HEK293 (cell line): ENCODE data around the gene ATF5.

Source experiments
- CTCF ChIA-PET: fragments of 350-600 bp; formaldehyde crosslinking; extraction: SDS; loops from one replicate; lab custom pipeline; 2021; ENCODE audit warnings: antibody characterized with exemption; lab: Yijun Ruan, JAX
- POLR2A ChIA-PET: fragments of 300-600 bp; formaldehyde crosslinking; extraction: SDS; loops from one replicate; lab custom pipeline; 2020; ENCODE audit warnings: antibody characterized with exemption, inconsistent platforms; lab: Yijun Ruan, JAX
- H3K27ac ChIP-seq: fragments of 200-500 bp; sonication (Bioruptor generic); 2 replicates; pipeline ENCODE4 v1.5.1; 2014; ENCODE audit warnings: low read depth, low read length, control low read depth, inconsistent platforms; ENCODE audit errors: extremely low read depth
- H3K36me3 ChIP-seq, 2 experiments: fragments of 200-500 bp in 1 of 2; sonication (Bioruptor generic) in 1 of 2; 1 replicate in 1 of 2; 2 replicates in 1 of 2; pipeline ENCODE4 v1.5.1; 2014 to 2017; ENCODE audit warnings: inconsistent platforms in 2 of 2, low read length in 2 of 2; ENCODE audit not compliant: control insufficient read depth in 2 of 2, insufficient read depth in 1 of 2
- H3K4me1 ChIP-seq: fragments of 200-500 bp; sonication (Bioruptor generic); 2 replicates; pipeline ENCODE4 v1.5.1; 2014; ENCODE audit warnings: mild to moderate bottlenecking, low read length, inconsistent platforms; ENCODE audit not compliant: control insufficient read depth, insufficient read depth
- H3K4me3 ChIP-seq: 2 replicates; pipeline ENCODE4 v1.5.1; 2011; ENCODE audit warnings: low read depth, mild to moderate bottlenecking, control low read depth, low read length, moderate library complexity
- H3K9me3 ChIP-seq: fragments of 200-500 bp; sonication (Bioruptor generic); 2 replicates; pipeline ENCODE4 v1.5.1; 2014; ENCODE audit warnings: low read depth, low read length, inconsistent platforms; ENCODE audit not compliant: control insufficient read depth, insufficient read depth
- HIC1 ChIP-seq: fragments of 450-650 bp; formaldehyde crosslinking; IDR thresholded peaks from 2 replicates; pipeline ENCODE4 v1.5.1; 2016; ENCODE audit warnings: missing biosample characterization, missing genetic modification characterization
- MEIS1 ChIP-seq: sonication (generic); formaldehyde crosslinking; IDR thresholded peaks from 2 replicates; pipeline ENCODE4 v1.8.1; 2022; ENCODE audit warnings: missing genetic modification reagents, mild to moderate bottlenecking, borderline replicate concordance
- RBAK ChIP-seq: fragments of 450-650 bp; formaldehyde crosslinking; IDR thresholded peaks from 2 replicates; pipeline ENCODE4 v1.5.1; 2016; ENCODE audit warnings: missing biosample characterization, missing genetic modification characterization
- ZIC2 ChIP-seq: fragments of 450-650 bp; formaldehyde crosslinking; IDR thresholded peaks from 2 replicates; pipeline ENCODE4 v1.5.1; 2016; ENCODE audit warnings: missing biosample characterization, missing genetic modification characterization
- ZNF132 ChIP-seq: fragments of 450-650 bp; formaldehyde crosslinking; IDR thresholded peaks from 2 replicates; pipeline ENCODE4 v1.5.1; 2017; ENCODE audit warnings: missing biosample characterization, missing genetic modification characterization, borderline replicate concordance
- ZNF19 ChIP-seq: fragments of 450-650 bp; formaldehyde crosslinking; IDR thresholded peaks from 2 replicates; pipeline ENCODE4; 2016; ENCODE audit warnings: missing biosample characterization, missing genetic modification characterization, low read depth
- ZNF23 ChIP-seq: fragments of 450-650 bp; formaldehyde crosslinking; IDR thresholded peaks from 2 replicates; pipeline ENCODE4 v1.5.1; 2016; ENCODE audit warnings: missing biosample characterization, missing genetic modification characterization, borderline replicate concordance
- ZNF274 ChIP-seq, 2 experiments: fragments of 200-500 bp in 1 of 2; fragments of 450-650 bp in 1 of 2; sonication (Bioruptor generic) in 1 of 2; formaldehyde crosslinking in 1 of 2; IDR thresholded peaks; 2 replicates each; pipeline versions ENCODE4 v1.5.1 to v1.6.1; 2014 to 2016; ENCODE audit warnings: borderline replicate concordance in 1 of 2, inconsistent platforms in 1 of 2, low read length in 1 of 2, missing biosample characterization in 1 of 2, missing genetic modification characterization in 1 of 2
- ZNF302 ChIP-seq: fragments of 450-650 bp; formaldehyde crosslinking; IDR thresholded peaks from 2 replicates; pipeline ENCODE4 v1.5.1; 2016; ENCODE audit warnings: missing biosample characterization, missing genetic modification characterization, low read depth
- ZNF335 ChIP-seq: fragments of 450-650 bp; formaldehyde crosslinking; conservative IDR thresholded peaks from 2 replicates; pipeline ENCODE4 v1.5.1; 2016; ENCODE audit warnings: missing biosample characterization, missing genetic modification characterization
- ZNF433 ChIP-seq: fragments of 450-650 bp; formaldehyde crosslinking; IDR thresholded peaks from 2 replicates; pipeline ENCODE4 v1.5.1; 2016; ENCODE audit warnings: missing biosample characterization, missing genetic modification characterization, low read depth
- ZNF514 ChIP-seq: fragments of 450-650 bp; formaldehyde crosslinking; IDR thresholded peaks from 2 replicates; pipeline ENCODE4 v1.5.1; 2016; ENCODE audit warnings: missing biosample characterization, missing genetic modification characterization
- ZNF555 ChIP-seq: fragments of 450-650 bp; formaldehyde crosslinking; conservative IDR thresholded peaks from 2 replicates; pipeline ENCODE4 v1.5.1; 2017; ENCODE audit warnings: missing biosample characterization, mild to moderate bottlenecking, missing genetic modification characterization, inconsistent platforms
- ZNF561 ChIP-seq: fragments of 450-650 bp; IDR thresholded peaks from 2 replicates; pipeline ENCODE4 v1.5.1; 2018; ENCODE audit warnings: missing biosample characterization, missing genetic modification characterization, borderline replicate concordance
- ZNF621 ChIP-seq: fragments of 450-650 bp; formaldehyde crosslinking; IDR thresholded peaks from 2 replicates; pipeline ENCODE4 v1.5.1; 2017; ENCODE audit warnings: missing biosample characterization, missing genetic modification characterization
- ZSCAN5A ChIP-seq: fragments of 450-650 bp; formaldehyde crosslinking; IDR thresholded peaks from 2 replicates; pipeline ENCODE4 v1.5.1; 2016; ENCODE audit warnings: missing biosample characterization, missing genetic modification characterization
- TF ChIP-seq, protein P1 (sequence below): fragments of 450-650 bp; formaldehyde crosslinking; IDR thresholded peaks from 2 replicates; pipeline ENCODE4 v1.5.1; 2017; ENCODE audit warnings: missing biosample characterization, missing genetic modification characterization
- TF ChIP-seq, protein P2 (sequence below): fragments of 450-650 bp; formaldehyde crosslinking; conservative IDR thresholded peaks from 2 replicates; pipeline ENCODE4 v1.5.1; 2016; ENCODE audit warnings: low read depth, missing biosample characterization, missing genetic modification characterization
- TF ChIP-seq, protein P3 (sequence below): fragments of 450-650 bp; formaldehyde crosslinking; IDR thresholded peaks from 2 replicates; pipeline ENCODE4 v1.5.1; 2016; ENCODE audit warnings: missing biosample characterization, missing genetic modification characterization

Gene ATF5

DNA sequence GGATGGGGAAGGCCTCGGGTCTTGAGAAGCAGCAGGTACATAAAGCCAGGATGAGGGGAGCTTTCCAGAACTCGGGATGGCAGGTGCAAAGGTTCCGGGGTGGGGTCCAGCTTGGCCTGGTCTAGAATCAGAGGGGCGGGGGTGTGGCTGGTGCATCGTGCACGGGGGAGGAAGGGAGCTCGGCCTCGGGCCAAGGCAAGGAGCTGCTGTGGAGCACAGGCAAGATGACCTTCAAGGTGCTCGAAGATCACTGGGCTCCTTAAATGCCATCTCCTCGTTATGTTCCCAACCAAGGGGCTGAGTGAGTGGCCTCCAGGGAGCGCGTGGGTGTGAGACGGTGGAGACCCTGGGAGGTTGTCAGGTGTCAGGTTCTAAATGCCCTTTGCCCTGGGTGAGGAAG lies 48.1 kb downstream of the ATF5 start:
- H3K4me1 ChIP-seq: no peaks in the 10 kb centered on the region
- CTCF ChIA-PET: interaction anchor here (1.0 to 2.8 kb wide), 2 partner anchors 9 to 39 kb away, joined by 3 to 18 read pairs; no protein-coding TSS in a partner anchor
- H3K27ac ChIP-seq: no peak overlapping the region
- POLR2A ChIA-PET: no interaction called here
- H3K36me3 ChIP-seq: peaks cover 0 to 24% of the 10 kb centered on the region in 2 experiments; a peak in 2 of 3 replicates
- TF ChIP-seq ZNF433 (tag by site-specific recombination) (no peak), ZNF514 (tag by site-specific recombination) (no peak), ZNF23 (tag by site-specific recombination) (no peak), ZNF621 (tag by site-specific recombination) (no peak), ZIC2 (tag by site-specific recombination) (no peak), ZNF335 (tag by site-specific recombination) (no peak), RBAK (tag by site-specific recombination) (no peak), MEIS1 (no peak), ZNF561 (tag by site-specific recombination) (no peak), ZSCAN5A (no peak), ZNF302 (tag by site-specific recombination) (no peak), ZNF555 (tag by site-specific recombination) (no peak), ZNF132 (tag by site-specific recombination) (no peak), ZNF274 (IDR thresholded peaks at IDR 0.05; ENCODE audit: low read length) (no peak), ZNF274 (tag by site-specific recombination; IDR thresholded peaks at IDR 0.05; ENCODE audit: borderline replicate concordance) (no peak), ZNF19 (tag by site-specific recombination) (no peak), HIC1 (tag by site-specific recombination) (no peak)
- TF ChIP-seq, protein P1, sequence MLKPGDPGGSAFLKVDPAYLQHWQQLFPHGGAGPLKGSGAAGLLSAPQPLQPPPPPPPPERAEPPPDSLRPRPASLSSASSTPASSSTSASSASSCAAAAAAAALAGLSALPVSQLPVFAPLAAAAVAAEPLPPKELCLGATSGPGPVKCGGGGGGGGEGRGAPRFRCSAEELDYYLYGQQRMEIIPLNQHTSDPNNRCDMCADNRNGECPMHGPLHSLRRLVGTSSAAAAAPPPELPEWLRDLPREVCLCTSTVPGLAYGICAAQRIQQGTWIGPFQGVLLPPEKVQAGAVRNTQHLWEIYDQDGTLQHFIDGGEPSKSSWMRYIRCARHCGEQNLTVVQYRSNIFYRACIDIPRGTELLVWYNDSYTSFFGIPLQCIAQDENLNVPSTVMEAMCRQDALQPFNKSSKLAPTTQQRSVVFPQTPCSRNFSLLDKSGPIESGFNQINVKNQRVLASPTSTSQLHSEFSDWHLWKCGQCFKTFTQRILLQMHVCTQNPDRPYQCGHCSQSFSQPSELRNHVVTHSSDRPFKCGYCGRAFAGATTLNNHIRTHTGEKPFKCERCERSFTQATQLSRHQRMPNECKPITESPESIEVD: no peak
- TF ChIP-seq, protein P2, sequence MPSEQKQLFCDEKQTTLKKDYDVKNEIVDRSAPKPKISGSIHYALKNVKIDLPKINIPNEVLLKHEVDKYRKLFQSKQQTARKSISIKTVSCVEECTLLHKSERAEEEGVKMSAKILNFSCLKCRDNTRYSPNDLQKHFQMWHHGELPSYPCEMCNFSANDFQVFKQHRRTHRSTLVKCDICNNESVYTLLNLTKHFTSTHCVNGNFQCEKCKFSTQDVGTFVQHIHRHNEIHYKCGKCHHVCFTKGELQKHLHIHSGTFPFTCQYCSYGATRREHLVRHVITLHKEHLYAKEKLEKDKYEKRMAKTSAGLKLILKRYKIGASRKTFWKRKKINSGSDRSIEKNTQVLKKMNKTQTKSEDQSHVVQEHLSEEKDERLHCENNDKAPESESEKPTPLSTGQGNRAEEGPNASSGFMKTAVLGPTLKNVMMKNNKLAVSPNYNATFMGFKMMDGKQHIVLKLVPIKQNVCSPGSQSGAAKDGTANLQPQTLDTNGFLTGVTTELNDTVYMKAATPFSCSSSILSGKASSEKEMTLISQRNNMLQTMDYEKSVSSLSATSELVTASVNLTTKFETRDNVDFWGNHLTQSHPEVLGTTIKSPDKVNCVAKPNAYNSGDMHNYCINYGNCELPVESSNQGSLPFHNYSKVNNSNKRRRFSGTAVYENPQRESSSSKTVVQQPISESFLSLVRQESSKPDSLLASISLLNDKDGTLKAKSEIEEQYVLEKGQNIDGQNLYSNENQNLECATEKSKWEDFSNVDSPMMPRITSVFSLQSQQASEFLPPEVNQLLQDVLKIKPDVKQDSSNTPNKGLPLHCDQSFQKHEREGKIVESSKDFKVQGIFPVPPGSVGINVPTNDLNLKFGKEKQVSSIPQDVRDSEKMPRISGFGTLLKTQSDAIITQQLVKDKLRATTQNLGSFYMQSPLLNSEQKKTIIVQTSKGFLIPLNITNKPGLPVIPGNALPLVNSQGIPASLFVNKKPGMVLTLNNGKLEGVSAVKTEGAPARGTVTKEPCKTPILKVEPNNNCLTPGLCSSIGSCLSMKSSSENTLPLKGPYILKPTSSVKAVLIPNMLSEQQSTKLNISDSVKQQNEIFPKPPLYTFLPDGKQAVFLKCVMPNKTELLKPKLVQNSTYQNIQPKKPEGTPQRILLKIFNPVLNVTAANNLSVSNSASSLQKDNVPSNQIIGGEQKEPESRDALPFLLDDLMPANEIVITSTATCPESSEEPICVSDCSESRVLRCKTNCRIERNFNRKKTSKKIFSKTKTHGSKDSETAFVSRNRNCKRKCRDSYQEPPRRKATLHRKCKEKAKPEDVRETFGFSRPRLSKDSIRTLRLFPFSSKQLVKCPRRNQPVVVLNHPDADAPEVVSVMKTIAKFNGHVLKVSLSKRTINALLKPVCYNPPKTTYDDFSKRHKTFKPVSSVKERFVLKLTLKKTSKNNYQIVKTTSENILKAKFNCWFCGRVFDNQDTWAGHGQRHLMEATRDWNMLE: no peak
- TF ChIP-seq, protein P3, sequence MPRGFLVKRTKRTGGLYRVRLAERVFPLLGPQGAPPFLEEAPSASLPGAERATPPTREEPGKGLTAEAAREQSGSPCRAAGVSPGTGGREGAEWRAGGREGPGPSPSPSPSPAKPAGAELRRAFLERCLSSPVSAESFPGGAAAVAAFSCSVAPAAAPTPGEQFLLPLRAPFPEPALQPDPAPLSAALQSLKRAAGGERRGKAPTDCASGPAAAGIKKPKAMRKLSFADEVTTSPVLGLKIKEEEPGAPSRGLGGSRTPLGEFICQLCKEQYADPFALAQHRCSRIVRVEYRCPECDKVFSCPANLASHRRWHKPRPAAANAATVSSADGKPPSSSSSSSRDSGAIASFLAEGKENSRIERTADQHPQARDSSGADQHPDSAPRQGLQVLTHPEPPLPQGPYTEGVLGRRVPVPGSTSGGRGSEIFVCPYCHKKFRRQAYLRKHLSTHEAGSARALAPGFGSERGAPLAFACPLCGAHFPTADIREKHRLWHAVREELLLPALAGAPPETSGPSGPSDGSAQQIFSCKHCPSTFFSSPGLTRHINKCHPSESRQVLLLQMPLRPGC (tag by site-specific recombination): no peak
- H3K9me3 ChIP-seq: no peaks in the 10 kb centered on the region
- H3K4me3 ChIP-seq: no peak overlapping the region
